Activated naive CD8-positive, alpha-beta T cell treated with anti-CD3 and anti-CD28 coated beads for 36 hours (primary cell): Measurements from ENCODE around the gene IGFN1. TPM values are rescaled to one million over a fixed set of nuclear protein-coding genes. Genes with fewer than 3 reads are reported as not detected.

Source experiments
- DNase-seq: peaks from one replicate; pipeline ENCODE4 v3.0.0; 2021
- H3K27ac Mint-ChIP-seq: one replicate; pipeline ENCODE4 v1.8.0; 2022; ENCODE audit warnings: mild to moderate bottlenecking, moderate library complexity, mixed read lengths
- H3K27me3 Mint-ChIP-seq: one replicate; pipeline ENCODE4 v1.8.0; 2022; ENCODE audit warnings: mild to moderate bottlenecking, mixed read lengths
- H3K36me3 Mint-ChIP-seq: one replicate; pipeline ENCODE4 v1.8.0; 2021; ENCODE audit warnings: mild to moderate bottlenecking, mixed read lengths
- H3K4me1 Mint-ChIP-seq: one replicate; pipeline ENCODE4 v1.8.0; 2021; ENCODE audit warnings: mixed read lengths
- H3K4me3 Mint-ChIP-seq: one replicate; pipeline ENCODE4 v1.8.0; 2022; ENCODE audit warnings: mild to moderate bottlenecking, moderate library complexity, mixed read lengths
- H3K9me3 Mint-ChIP-seq: one replicate; pipeline ENCODE4 v1.8.0; 2022; ENCODE audit warnings: mixed read lengths
- total RNA-seq, 2 experiments: library from RNA; stranded (reverse); gene quantifications; one replicate each; pipeline ENCODE4 v1.2.3, GENCODE V29; 2021

Gene IGFN1
- total RNA-seq, 2 experiments from 2014 or later, result not detected

DNA sequence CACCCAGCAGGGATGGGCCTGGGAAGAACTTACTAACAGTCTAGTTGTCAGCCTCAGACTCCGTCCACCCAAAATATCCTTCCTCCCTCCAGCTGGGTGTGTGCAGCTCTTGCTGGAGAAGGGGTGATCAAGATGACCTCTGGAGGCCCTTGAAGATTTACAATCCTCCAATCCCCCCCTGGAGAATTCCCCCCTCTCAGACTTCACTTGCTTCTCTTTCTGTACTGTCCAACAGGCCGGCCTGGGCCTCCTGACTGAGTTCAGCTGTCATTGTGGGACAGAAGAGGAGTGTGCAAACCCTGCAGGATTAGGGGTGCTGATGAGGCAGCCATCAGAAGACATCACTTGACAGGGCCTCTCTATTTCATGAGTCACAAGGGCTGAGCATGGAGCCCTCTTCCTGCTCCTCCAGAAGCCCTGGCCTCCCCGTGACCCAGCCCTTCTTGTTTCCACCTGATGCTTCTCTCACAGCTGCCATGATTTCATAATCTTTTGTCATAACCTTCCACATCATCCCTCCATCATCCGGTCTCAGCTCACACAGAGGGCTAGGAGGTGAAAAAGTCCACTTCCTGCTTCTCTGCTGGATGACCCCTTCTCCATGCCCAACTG, 17.5 kb upstream of the IGFN1 start:
- Mint-ChIP-seq H3K36me3 (no peaks in the 10 kb centered on the region), H3K27me3 (peaks cover 15% of the 10 kb centered on the region), H3K27ac (no peak overlapping the region), H3K9me3 (no peaks in the 10 kb centered on the region), H3K4me3 (no peak overlapping the region), H3K4me1 (peaks cover 14% of the 10 kb centered on the region)
- no peak for DNase-seq

GRCh38 chr1:201173736-201174135, 16.9 kb upstream of the IGFN1 start:
- peaks cover 19% of the 10 kb centered on the region for H3K27me3 Mint-ChIP-seq
- peaks cover 2% of the 10 kb centered on the region for H3K36me3 Mint-ChIP-seq
- peaks cover 14% of the 10 kb centered on the region for H3K4me1 Mint-ChIP-seq
- no peaks in the 10 kb centered on the region for H3K9me3 Mint-ChIP-seq
- H3K27ac Mint-ChIP-seq, result no peak overlapping the region
- no peak for DNase-seq
- no peak overlapping the region for H3K4me3 Mint-ChIP-seq

GRCh38 chr1:201175820-201176500, 14.7 kb upstream of the IGFN1 start:
- H3K27me3 Mint-ChIP-seq, result peaks cover 21% of the 10 kb centered on the region
- H3K4me3 Mint-ChIP-seq, result no peak overlapping the region
- no peak overlapping the region for H3K27ac Mint-ChIP-seq
- no peak for DNase-seq
- H3K36me3 Mint-ChIP-seq, result peaks cover 2% of the 10 kb centered on the region
- peaks cover 6% of the 10 kb centered on the region for H3K4me1 Mint-ChIP-seq
- no peaks in the 10 kb centered on the region for H3K9me3 Mint-ChIP-seq

DNA sequence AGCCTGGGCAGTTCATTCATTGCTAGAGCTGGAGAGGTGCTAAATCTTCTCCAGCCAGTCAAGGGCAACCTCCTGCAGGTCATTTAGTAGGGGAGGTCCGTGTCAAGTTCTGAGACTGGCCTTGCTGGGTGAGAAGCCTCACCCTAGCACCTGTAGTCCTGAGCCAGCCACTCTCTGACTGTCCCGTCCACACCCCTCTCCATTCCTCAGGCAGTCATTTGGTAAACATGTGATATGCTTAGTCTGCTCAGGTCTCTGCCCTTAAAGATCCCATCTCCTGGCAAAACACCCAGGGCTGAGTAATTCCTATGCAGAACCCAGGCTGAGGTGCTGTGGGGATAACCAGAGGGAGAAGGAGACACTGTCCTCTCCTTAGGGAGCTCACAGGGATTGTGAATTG, 13.7 kb upstream of the IGFN1 start:
- Mint-ChIP-seq H3K4me3 (no peak overlapping the region), H3K4me1 (no peaks in the 10 kb centered on the region), H3K36me3 (peaks cover 2% of the 10 kb centered on the region), H3K27ac (no peak overlapping the region), H3K27me3 (peaks cover 16% of the 10 kb centered on the region), H3K9me3 (no peaks in the 10 kb centered on the region)
- no peak for DNase-seq

DNA sequence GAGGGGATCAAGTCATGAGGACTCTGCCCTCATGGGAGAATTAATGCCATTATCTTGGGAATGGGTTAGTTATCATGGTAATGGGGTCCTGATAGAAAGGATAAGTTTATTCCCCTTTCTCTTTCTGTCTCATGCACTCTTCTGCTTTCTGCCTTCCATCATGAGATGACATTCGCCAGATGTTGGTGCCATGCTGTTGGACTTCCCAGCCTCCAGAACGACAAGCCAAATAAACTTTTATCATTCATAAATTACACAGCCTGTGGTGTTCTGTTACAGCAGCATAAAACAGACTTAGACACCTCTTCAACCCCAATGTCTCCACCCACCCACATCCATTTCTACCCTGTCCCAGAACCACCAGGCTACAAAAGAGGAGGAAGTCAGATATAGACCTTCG, 11.9 kb upstream of the IGFN1 start:
- Mint-ChIP-seq H3K36me3 (peaks cover 2% of the 10 kb centered on the region), H3K4me1 (no peaks in the 10 kb centered on the region), H3K27me3 (peaks cover 13% of the 10 kb centered on the region), H3K4me3 (no peak overlapping the region), H3K27ac (no peak overlapping the region), H3K9me3 (no peaks in the 10 kb centered on the region)
- DNase-seq, result no peak

GRCh38 chr1:201180141-201180540, 10.5 kb upstream of the IGFN1 start:
- Mint-ChIP-seq H3K36me3 (peaks cover 2% of the 10 kb centered on the region), H3K4me1 (no peaks in the 10 kb centered on the region), H3K27ac (no peak overlapping the region), H3K27me3 (peaks cover 18% of the 10 kb centered on the region), H3K4me3 (no peak overlapping the region), H3K9me3 (no peaks in the 10 kb centered on the region)
- DNase-seq, result no peak

DNA sequence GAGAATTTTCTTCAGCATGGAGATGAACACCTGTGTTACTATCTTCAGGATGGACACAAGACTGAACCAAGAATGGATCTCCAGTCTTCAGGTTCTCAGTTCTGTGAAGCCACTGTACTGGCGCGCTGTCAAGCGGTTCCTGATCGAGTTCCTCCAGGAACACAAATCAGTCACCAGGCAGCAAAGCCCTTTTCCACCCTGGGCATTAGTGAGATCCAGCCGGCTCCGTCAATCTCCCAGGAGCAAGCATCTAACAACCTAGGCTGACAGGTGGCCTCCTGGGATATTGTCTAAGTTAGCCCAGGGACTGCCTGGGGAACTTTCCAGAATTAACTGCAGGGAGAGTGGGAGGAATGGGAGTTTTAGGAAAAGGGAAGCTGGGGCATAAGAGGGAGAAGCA, 9.7 kb upstream of the IGFN1 start:
- H3K27ac Mint-ChIP-seq, result no peak overlapping the region
- no peak overlapping the region for H3K4me3 Mint-ChIP-seq
- no peaks in the 10 kb centered on the region for H3K9me3 Mint-ChIP-seq
- peaks cover 18% of the 10 kb centered on the region for H3K27me3 Mint-ChIP-seq
- peaks cover 2% of the 10 kb centered on the region for H3K36me3 Mint-ChIP-seq
- no peak for DNase-seq
- no peaks in the 10 kb centered on the region for H3K4me1 Mint-ChIP-seq

DNA sequence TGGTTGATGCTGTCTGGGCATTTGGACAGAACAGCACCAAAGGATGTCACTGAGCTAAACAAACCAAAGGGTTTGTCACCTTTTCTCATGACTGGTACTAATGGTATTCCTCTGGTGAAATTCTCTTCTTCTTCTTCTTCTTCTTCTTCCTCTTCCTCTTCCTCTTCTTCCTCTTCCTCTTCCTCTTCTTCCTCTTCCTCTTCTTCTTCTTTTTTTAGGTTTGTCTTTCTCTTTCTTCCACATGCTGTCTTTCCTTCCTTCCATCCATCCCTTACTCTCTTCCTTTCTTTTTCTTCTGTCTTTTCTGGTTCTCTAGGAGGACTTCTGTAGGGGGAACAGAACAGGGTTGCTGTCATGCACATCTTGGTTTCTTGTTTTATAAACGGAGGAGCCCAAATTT, 9.3 kb upstream of the IGFN1 start:
- H3K36me3 Mint-ChIP-seq, result peaks cover 2% of the 10 kb centered on the region
- H3K9me3 Mint-ChIP-seq, result no peaks in the 10 kb centered on the region
- H3K27ac Mint-ChIP-seq, result no peak overlapping the region
- peaks cover 18% of the 10 kb centered on the region for H3K27me3 Mint-ChIP-seq
- DNase-seq, result no peak
- no peak overlapping the region for H3K4me3 Mint-ChIP-seq
- no peaks in the 10 kb centered on the region for H3K4me1 Mint-ChIP-seq

- peaks cover 2% of the 10 kb centered on the region for H3K36me3 Mint-ChIP-seq
- peaks cover 18% of the 10 kb centered on the region for H3K27me3 Mint-ChIP-seq
- DNase-seq, result no peak
- no peak overlapping the region for H3K27ac Mint-ChIP-seq
- no peaks in the 10 kb centered on the region for H3K9me3 Mint-ChIP-seq
- no peak overlapping the region for H3K4me3 Mint-ChIP-seq
- no peaks in the 10 kb centered on the region for H3K4me1 Mint-ChIP-seq
Measured at GRCh38 chr1:201181726-201182125, 8.9 kb upstream of the IGFN1 start.

DNA sequence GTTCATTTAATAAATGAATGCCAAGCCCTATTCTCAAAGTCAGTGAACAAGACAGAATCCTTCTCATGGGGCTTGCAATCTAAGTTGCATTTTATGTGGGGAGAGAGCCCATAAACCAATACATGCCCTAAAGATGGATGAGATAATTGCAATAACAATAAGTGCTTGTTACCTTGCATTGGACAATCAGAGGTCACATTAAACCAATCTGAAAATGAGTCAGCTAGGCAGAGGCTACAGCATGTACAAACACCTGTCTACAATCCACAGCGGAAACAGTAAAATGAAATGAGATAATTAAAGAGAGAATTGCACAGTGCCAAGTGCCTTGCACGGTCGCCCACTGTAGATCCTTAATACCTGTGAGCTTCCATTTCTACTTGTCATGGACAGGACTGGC, 7.4 kb upstream of the IGFN1 start:
- H3K27ac Mint-ChIP-seq, result no peak overlapping the region
- H3K4me3 Mint-ChIP-seq, result no peak overlapping the region
- H3K27me3 Mint-ChIP-seq, result peaks cover 12% of the 10 kb centered on the region
- no peaks in the 10 kb centered on the region for H3K9me3 Mint-ChIP-seq
- H3K36me3 Mint-ChIP-seq, result peaks cover 2% of the 10 kb centered on the region
- H3K4me1 Mint-ChIP-seq, result no peaks in the 10 kb centered on the region
- DNase-seq, result no peak

GRCh38 chr1:201183753-201184152, 6.9 kb upstream of the IGFN1 start:
- H3K27me3 Mint-ChIP-seq, result peaks cover 7% of the 10 kb centered on the region
- H3K4me1 Mint-ChIP-seq, result no peaks in the 10 kb centered on the region
- no peaks in the 10 kb centered on the region for H3K36me3 Mint-ChIP-seq
- no peaks in the 10 kb centered on the region for H3K9me3 Mint-ChIP-seq
- no peak overlapping the region for H3K27ac Mint-ChIP-seq
- H3K4me3 Mint-ChIP-seq, result no peak overlapping the region
- no peak for DNase-seq

- DNase-seq, result no peak
- no peak overlapping the region for H3K27ac Mint-ChIP-seq
- no peaks in the 10 kb centered on the region for H3K9me3 Mint-ChIP-seq
- H3K27me3 Mint-ChIP-seq, result peaks cover 5% of the 10 kb centered on the region
- H3K4me1 Mint-ChIP-seq, result no peaks in the 10 kb centered on the region
- no peak overlapping the region for H3K4me3 Mint-ChIP-seq
- H3K36me3 Mint-ChIP-seq, result no peaks in the 10 kb centered on the region
Measured at GRCh38 chr1:201184307-201185122, 6.1 kb upstream of the IGFN1 start.

DNA sequence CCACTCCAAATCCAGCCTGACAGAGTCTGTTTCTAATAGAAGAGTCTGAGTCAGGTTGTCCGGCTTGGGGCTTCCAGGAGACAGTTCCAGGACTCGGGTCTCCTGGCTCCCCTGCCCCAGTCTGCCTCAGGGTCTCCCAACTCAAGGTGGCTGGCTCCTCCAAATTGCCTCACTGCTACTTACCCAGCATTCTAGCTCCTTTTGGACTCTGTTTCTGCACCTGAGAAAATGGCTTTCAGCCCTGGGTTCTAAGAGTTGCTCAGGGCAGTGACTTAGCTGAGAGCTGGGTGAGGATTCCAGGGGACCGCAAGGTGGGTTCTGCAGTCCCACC, 5.5 kb upstream of the IGFN1 start:
- H3K27me3 Mint-ChIP-seq, result peaks cover 5% of the 10 kb centered on the region
- no peak for DNase-seq
- no peak overlapping the region for H3K4me3 Mint-ChIP-seq
- H3K4me1 Mint-ChIP-seq, result no peaks in the 10 kb centered on the region
- no peaks in the 10 kb centered on the region for H3K36me3 Mint-ChIP-seq
- no peaks in the 10 kb centered on the region for H3K9me3 Mint-ChIP-seq
- no peak overlapping the region for H3K27ac Mint-ChIP-seq

DNA sequence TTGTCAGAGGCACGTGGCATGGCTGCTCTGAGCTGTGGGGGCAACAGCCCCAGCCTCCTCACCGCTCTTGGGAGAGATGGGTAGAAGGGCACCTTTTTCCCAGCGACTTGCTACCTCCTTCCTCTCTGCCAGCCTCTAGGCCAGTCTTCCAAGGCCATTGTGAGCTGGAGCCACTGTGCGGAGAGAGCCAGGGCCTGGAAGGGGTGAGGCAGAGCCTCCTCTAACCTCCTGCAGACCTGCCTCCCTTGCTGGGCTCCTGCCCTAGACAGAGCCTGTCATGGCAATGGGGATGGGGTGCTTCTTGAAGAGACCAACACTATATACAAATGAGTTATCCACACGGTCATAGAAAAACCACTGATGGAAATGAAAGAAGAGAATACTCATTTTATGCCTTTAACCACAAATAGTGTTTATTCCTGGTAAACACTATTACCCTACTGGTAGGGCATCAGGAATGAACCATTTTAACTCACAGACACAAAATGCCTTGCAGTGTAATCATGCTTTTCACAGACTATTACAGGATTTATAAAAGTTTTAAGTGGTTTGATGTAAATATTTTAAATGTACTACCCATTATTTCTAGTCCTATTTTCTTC, 5.0 kb upstream of the IGFN1 start:
- no peak overlapping the region for H3K4me3 Mint-ChIP-seq
- no peaks in the 10 kb centered on the region for H3K9me3 Mint-ChIP-seq
- H3K36me3 Mint-ChIP-seq, result no peaks in the 10 kb centered on the region
- no peak for DNase-seq
- no peak overlapping the region for H3K27ac Mint-ChIP-seq
- H3K4me1 Mint-ChIP-seq, result no peaks in the 10 kb centered on the region
- peaks cover 5% of the 10 kb centered on the region for H3K27me3 Mint-ChIP-seq

DNA sequence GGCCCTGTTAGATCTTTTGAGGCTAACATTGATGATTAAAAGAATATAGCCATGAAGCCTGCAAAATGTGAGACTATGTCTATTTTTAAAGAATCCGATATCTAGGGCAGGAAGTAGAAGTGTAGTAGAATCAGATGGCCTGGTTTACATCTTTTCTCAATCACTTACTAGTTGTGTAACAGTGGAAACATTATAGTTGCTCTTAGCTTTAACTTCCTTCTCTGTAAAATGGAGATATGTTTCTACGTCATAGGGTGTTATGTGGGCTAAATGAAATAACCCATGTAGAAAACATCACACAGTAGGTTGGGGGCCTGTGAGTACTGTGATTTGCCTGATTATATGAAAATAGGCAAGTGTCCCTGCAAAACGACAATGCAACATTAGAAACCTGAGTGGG, 4.4 kb upstream of the IGFN1 start:
- DNase-seq, result no peak
- H3K9me3 Mint-ChIP-seq, result no peaks in the 10 kb centered on the region
- H3K36me3 Mint-ChIP-seq, result no peaks in the 10 kb centered on the region
- peaks cover 5% of the 10 kb centered on the region for H3K27me3 Mint-ChIP-seq
- H3K27ac Mint-ChIP-seq, result no peak overlapping the region
- H3K4me3 Mint-ChIP-seq, result no peak overlapping the region
- H3K4me1 Mint-ChIP-seq, result no peaks in the 10 kb centered on the region
